PC-3 (cell line): ENCODE data around the gene TMEM233.

Experiments used
- CTCF ChIP-seq: fragments of 300-600 bp; sonication (generic); conservative IDR thresholded peaks from 2 replicates; pipeline ENCODE4 v1.5.1; 2017; ENCODE audit warnings: antibody characterized with exemption, low read depth, mild to moderate bottlenecking, low read length
- EZH2 ChIP-seq: fragments of 300-600 bp; sonication (generic); IDR thresholded peaks from one replicate; pipeline ENCODE4 v1.6.1; 2017; ENCODE audit warnings: antibody characterized with exemption, mild to moderate bottlenecking, low read length; ENCODE audit not compliant: unreplicated experiment

- TF ChIP-seq EZH2 (no peak), CTCF (no peak)
Measured at GRCh38 chr12:119666900-119667576, 73.5 kb downstream of the TMEM233 start.
